ENCODE data around the gene INTS7.

GRCh38 chr1:211923095-211923494 lies 112.3 kb downstream of the INTS7 start:
- TF ChIP-seq CTCF (IDR thresholded peaks at IDR 0.05): no peak
- no peak for TF ChIP-seq POLR2A (IDR thresholded peaks at IDR 0.05)
